Suprapubic skin (tissue), 3 donors: ENCODE results near the gene ZNFX1.

Source experiments
- CTCF ChIP-seq, 2 donors: fragments of 200-600 bp in 1 of 2; fragments of 450-650 bp in 1 of 2; sonication (generic) in 1 of 2; IDR thresholded peaks; one replicate each; pipeline ENCODE4 v1.5.1; 2016 to 2019; ENCODE audit warnings: antibody characterized with exemption in 2 of 2, mild to moderate bottlenecking in 1 of 2, moderate library complexity in 1 of 2
- POLR2A ChIP-seq, 2 donors: fragments of 450-650 bp; IDR thresholded peaks; one replicate each; pipeline ENCODE4 v1.6.1; 2017; ENCODE audit warnings: antibody characterized with exemption in 2 of 2, mild to moderate bottlenecking in 2 of 2, moderate library complexity in 2 of 2

- TF ChIP-seq CTCF (IDR thresholded peaks at IDR 0.05) = no peak
- TF ChIP-seq POLR2A (IDR thresholded peaks at IDR 0.05) = no peak
Measured at GRCh38 chr20:49287555-49288249, 9.8 kb upstream of the ZNFX1 start.
